Limb (tissue), 2 donors: Measurements from ENCODE around the gene ITGA11.

Source experiments
- DNase-seq, 2 donors: peaks; one replicate each; pipeline ENCODE4 v3.0.0-alpha.2; 2016; ENCODE audit errors: extremely low spot score in 2 of 2

ITGA11 gene

GRCh38 chr15:68375191-68375631 is 56.8 kb downstream of the ITGA11 start:
- DNase-seq: peak in 1 of 2 donors; percentile 25

GRCh38 chr15:68374168-68374745 is 57.7 kb downstream of the ITGA11 start:
- DNase-seq: peak in 1 of 2 donors; percentile 27

DNA sequence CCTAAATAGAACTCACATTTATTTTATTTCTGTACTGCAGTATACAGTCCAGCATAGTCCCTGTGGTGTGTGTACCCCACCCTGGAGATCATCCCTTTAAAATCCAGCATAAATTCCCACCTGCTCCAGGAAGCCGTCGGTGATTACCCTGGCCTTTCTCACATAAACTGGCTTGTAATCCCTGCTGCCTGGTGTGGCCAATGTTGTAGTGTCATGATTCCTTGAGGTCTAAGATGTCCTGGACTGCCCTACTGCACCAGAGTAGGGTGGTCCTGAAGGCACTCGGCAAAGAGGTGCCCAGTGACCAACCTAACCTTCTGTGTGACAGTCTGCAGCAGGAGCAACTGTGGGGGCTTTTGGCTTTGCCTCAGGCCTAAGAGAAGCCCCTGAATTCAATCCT is 58.9 kb downstream of the ITGA11 start:
- peak in 1 of 2 donors; percentile 3 for DNase-seq

- DNase-seq: peak in 1 of 2 donors; percentile 30
These were observed 59.6 kb downstream of the ITGA11 start for GRCh38 chr15:68372291-68372811.

- DNase-seq: peak in 1 of 2 donors; percentile 16
These were observed 60.1 kb downstream of the ITGA11 start for GRCh38 chr15:68371851-68372250.

DNA sequence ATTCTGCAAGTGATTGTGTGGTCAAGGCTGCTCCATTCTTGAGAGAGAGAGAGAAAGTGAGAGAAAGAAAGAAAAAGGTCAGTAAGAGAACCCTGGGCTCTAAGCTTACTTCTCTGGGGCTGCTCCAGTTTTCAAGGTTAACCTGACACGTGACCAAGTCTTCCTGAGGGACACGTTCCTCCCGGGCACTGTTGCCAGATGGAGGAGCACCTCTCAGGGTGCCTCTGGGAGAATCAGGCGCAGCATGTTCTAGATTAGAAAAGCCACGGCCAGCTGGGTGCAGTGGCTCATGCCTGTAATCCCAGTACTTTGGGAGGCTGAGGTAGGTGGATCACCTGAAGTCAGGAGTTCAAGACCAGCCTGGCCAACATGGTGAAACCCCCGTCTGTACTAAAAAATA is 60.8 kb downstream of the ITGA11 start:
- peak in 1 of 2 donors; percentile 15 for DNase-seq

DNA sequence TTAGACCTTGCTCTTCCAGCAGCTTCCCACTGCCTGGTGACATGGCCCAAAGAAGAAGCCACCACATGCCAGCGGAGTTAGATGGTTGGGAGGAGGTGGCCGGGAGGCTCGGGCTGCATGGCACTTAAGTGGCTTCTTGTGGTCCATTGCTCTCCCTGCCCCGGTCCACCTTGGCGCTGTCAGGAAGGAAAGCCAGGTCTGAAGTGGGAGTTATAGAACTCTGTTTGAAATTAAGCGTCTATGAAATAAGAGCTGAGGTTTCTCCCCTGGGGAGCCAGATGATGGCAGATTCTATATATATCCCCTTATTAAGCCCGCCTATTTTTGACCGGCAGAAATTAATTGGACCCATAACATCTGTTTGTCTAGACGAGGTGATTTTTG is 61.2 kb downstream of the ITGA11 start:
- DNase-seq: peak in 1 of 2 donors; percentile 16

DNA sequence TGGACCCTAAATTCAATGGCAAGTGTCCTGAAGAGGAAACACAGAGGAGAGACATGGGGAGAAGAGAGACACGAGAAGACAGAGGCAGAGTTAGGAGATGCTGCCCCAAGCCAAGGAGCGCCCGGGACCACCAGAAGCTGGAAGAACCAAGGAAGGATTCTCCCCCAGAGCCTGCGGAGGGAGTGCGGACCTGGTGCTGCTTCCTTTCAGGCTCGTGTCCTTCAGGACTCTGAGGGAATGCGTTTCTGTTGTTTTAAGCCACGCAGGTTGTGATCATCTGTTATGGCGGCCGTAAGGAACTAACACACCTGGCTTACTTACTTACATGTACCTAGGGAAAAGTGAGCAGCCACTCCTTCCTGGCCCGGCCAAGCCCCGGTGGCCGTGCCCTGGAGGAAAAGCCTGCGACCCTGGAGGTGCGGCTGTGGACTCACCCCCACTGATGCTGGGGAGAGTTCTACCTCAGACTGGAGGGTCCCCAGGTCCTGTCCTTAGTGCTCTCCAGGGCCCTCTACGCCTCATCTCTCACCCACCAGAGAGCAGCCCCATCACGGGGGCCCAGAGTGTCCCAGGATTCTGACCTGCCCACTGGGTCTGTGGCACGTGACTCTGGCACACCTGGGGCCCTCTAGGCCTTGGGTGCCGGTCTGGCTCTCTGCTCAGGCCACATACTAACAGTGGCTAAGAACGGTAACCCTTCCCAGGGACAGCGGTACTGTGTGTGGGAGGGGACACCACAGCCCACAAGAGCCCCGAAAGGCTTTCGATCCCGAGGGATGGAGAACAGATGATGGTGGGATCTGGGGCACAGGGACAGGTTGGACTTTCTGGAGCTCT is 61.8 kb downstream of the ITGA11 start:
- peak in 1 of 2 donors; percentile 22 for DNase-seq

DNA sequence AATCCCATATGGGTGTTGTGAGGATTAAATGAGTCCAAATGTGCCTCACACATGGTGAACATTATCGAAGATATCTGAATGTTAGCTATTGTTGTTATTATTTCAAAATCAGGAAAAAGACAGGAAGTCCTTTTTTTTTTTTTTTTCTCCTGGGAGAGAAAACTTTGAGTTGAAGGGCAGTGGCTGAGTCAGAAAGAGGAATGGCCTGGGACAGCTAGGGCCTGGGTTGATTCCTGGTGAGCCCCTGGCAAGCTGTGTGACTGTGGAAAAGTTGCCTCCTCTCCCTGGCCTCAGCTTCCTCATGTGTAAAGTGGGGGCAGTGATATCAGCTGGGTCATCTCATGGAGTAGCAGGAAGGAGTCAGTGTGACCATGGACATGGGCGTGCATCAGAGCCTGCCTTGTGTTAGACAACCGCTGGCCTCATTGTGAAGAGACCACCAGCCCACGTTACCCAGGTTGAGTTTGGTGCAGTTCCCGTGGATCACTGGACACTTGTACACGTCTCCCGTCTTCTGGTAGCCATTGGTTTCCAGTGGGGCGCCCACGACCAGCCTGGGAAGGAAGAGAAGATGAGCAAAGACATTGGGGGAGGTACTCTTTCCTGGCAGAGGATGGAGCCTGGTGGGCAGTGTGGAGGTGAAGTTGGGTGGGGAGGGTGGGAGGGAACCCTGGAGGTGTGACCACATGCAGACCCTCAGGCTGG is 63.1 kb downstream of the ITGA11 start:
- DNase-seq: no peak

DNA sequence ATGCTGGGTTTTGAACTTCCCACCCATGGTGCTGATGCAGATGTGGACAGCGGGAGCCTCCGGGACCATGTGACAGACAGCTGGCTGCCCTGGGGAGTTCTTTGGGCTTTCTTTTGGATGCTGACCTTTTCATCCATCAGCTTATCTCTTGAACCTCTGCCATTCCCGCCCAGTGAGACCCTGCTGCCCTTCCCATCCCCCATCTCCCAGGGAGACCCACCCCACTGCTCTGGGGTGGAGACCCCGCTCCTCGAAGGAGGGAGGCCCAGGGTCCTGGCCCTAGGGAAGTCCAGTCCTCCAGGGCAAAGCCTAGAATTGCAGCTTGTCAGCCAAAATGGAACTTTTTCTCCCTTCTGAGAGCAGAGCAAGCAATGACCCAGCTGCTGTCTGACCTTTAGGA is 64.0 kb downstream of the ITGA11 start:
- no peak for DNase-seq

DNA sequence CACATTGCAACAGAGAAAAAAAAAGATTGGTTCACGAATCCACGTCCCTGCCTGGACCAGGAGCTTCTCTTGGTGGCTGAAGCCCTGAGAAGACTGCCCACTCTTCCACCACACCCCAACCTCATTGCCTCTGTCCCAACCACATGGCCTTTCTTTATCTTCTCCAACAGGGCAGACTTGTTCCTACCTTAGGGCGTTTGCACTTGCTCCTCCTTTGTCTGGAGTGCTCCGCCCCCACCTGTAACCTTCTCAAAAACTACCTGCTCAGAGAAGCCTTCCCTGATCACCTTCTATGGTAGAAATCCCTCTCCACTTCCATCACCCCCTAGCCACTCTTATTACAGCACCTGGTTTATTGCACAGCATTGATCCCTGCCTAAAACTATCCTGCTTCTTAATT is 64.7 kb downstream of the ITGA11 start:
- no peak for DNase-seq

DNA sequence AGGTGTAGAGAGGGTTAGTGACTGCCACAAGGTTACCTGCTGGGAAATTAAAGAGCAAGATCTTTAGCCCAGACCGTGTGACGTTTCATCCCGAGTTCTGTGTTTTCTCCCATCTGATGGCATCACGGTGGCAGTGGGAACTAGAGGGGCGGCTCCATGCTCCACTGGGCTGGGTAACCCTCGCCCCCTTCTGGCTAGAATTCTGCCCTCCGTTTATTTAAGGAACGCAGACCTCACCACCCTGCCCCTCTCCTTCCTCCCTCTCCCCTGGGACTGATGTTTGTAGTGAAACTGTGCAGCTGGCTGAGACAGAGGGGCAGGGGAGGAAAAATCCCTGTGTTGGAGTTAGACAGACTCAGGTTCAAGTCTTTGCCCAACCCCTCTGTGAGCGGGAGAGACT is 65.6 kb downstream of the ITGA11 start:
- DNase-seq: no peak

- no peak for DNase-seq
These were observed 66.2 kb downstream of the ITGA11 start for GRCh38 chr15:68365770-68366169.

DNA sequence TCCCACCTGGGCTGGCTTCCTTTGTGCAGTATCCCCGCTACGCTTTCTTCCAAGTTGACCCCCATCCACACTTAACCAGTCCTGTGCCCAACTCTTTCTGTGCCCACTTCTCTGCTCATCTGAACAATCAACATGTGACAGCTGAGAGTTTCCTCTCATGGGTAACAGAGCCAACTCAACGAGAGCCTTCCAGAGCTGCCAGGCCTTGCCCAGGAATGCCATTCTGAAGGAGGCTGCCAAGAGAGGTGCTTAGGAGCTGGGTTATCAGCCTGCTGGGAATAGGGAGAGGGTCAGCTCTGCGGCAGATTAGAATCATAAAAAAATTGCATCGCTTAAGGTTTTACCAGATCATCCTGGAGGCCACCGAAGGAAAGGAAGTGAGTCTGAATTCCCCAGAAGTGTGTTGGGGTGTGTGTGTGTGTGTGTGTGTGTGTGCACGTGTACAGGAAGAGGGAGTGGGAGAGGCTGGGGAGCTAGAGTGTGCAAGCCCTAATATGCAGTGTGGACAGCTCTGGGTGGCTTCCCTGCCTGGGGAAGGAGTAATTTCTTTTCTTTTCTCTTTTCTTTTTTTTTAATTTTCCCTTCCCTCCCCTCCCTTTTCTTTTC is 66.7 kb downstream of the ITGA11 start:
- no peak for DNase-seq

GRCh38 chr15:68364660-68365035 is 67.3 kb downstream of the ITGA11 start:
- DNase-seq: no peak

DNA sequence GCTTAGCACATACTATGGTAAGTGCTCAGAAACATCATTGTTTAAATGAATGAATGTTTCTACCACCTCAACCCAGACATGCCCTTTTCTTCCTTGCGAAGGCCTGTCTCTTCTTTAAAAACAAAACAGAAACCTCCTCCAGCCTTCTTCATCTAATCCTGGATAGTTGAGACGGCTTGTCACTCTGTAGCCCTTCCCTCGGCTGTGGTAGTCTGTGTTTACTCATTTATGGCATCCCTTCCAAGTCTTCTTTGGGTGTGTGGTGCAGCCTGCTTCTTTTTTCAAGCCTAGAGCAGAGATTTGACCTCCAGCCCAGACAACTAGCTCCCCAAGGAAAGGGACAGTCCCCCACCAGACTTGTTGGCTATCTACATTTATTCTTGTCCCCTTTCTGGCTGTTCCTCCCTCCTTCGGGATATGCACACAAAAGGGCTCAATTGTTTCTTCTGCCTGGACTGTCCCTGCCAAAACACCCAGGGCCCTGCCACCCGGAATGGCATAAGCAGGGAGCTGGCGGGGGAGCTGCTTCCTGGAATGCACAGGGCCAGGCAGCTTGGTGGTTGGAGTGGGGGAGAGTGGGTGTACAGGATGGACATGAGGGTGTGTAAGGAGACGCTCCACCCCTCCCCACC is 67.8 kb downstream of the ITGA11 start:
- no peak for DNase-seq

- no peak for DNase-seq
These were observed 68.6 kb downstream of the ITGA11 start for GRCh38 chr15:68363353-68363752.

GRCh38 chr15:68362537-68363126 is 69.3 kb downstream of the ITGA11 start:
- DNase-seq: no peak

GRCh38 chr15:68360721-68361120 is 71.2 kb downstream of the ITGA11 start:
- no peak for DNase-seq

- no peak for DNase-seq
These were observed 75.2 kb downstream of the ITGA11 start for GRCh38 chr15:68356778-68357177.

GRCh38 chr15:68354923-68355322 is 77.0 kb downstream of the ITGA11 start:
- no peak for DNase-seq
